H9 (cell line): Measurements from ENCODE around the gene RPS28. TPM values are rescaled to one million over a fixed set of nuclear protein-coding genes. Genes with fewer than 3 reads are reported as not detected.

ENCODE experiments used
- DNase-seq: peaks from one replicate; pipeline ENCODE4 v3.0.0-alpha.2; 2017
- H2AFZ ChIP-seq: one replicate; pipeline ENCODE4 v1.6.1; 2013; ENCODE audit warnings: mild to moderate bottlenecking, low read length, control low read depth, moderate library complexity
- H2AK5ac ChIP-seq: 2 replicates; pipeline ENCODE4 v1.6.1; 2013; ENCODE audit warnings: low read length, control low read depth, mixed read lengths; ENCODE audit not compliant: insufficient read length
- H2BK120ac ChIP-seq: one replicate; pipeline ENCODE4 v1.6.1; 2013; ENCODE audit warnings: low read depth, mild to moderate bottlenecking, low read length, control low read depth, inconsistent platforms; ENCODE audit not compliant: poor library complexity, severe bottlenecking
- H2BK12ac ChIP-seq: 2 replicates; pipeline ENCODE4 v1.6.1; 2013; ENCODE audit warnings: low read length, control low read depth, mixed read lengths, low read depth; ENCODE audit not compliant: insufficient read length
- H2BK15ac ChIP-seq: 2 replicates; pipeline ENCODE4 v1.6.1; 2013; ENCODE audit warnings: low read depth, low read length, control low read depth
- H2BK20ac ChIP-seq: one replicate; pipeline ENCODE4 v1.6.1; 2013; ENCODE audit warnings: low read depth, mild to moderate bottlenecking, low read length, control low read depth, inconsistent platforms; ENCODE audit not compliant: poor library complexity, severe bottlenecking
- H2BK5ac ChIP-seq: 2 replicates; pipeline ENCODE4 v1.6.1; 2013; ENCODE audit warnings: low read length, control low read depth, mixed read lengths; ENCODE audit not compliant: insufficient read length
- H3K14ac ChIP-seq: 2 replicates; pipeline ENCODE4 v1.6.1; 2013; ENCODE audit warnings: low read length, control low read depth; ENCODE audit not compliant: insufficient read depth
- H3K18ac ChIP-seq: 2 replicates; pipeline ENCODE4 v1.6.1; 2013; ENCODE audit warnings: low read depth, mild to moderate bottlenecking, mixed read lengths, low read length, control low read depth; ENCODE audit not compliant: insufficient read length
- H3K23ac ChIP-seq: 2 replicates; pipeline ENCODE4 v1.6.1; 2013; ENCODE audit warnings: low read length, control low read depth, mixed read lengths, low read depth; ENCODE audit not compliant: insufficient read length
- H3K23me2 ChIP-seq: 2 replicates; pipeline ENCODE4 v1.6.1; 2013; ENCODE audit warnings: low read depth, mild to moderate bottlenecking, mixed read lengths, low read length, control low read depth; ENCODE audit not compliant: insufficient read length, poor library complexity, severe bottlenecking
- H3K27ac ChIP-seq: 2 replicates; pipeline ENCODE4 v1.5.1; 2013; ENCODE audit warnings: low read length, control low read depth, mixed read lengths, low read depth; ENCODE audit not compliant: insufficient read length
- H3K27me3 ChIP-seq: 2 replicates; pipeline ENCODE4 v1.6.1; 2013; ENCODE audit warnings: low read length, control low read depth, inconsistent platforms; ENCODE audit not compliant: insufficient read depth
- H3K4ac ChIP-seq: 2 replicates; pipeline ENCODE4 v1.6.1; 2013; ENCODE audit warnings: low read depth, mild to moderate bottlenecking, control low read depth, inconsistent platforms, low read length, moderate library complexity
- H3K4me1 ChIP-seq: 2 replicates; pipeline ENCODE4 v1.6.1; 2013; ENCODE audit warnings: low read length, control low read depth, inconsistent platforms; ENCODE audit not compliant: insufficient read depth
- H3K4me2 ChIP-seq: 2 replicates; pipeline ENCODE4 v1.6.1; 2013; ENCODE audit warnings: low read length, control low read depth, mixed read lengths; ENCODE audit not compliant: insufficient read length, insufficient read depth
- H3K56ac ChIP-seq: 2 replicates; pipeline ENCODE4 v1.6.1; 2013; ENCODE audit warnings: low read depth, mild to moderate bottlenecking, mixed read lengths, low read length, control low read depth; ENCODE audit not compliant: insufficient read length
- H3K79me1 ChIP-seq: 2 replicates; pipeline ENCODE4 v1.6.1; 2013; ENCODE audit warnings: low read depth, mild to moderate bottlenecking, moderate library complexity, low read length, control low read depth, inconsistent platforms; ENCODE audit not compliant: insufficient read depth, poor library complexity, severe bottlenecking
- H3K79me2 ChIP-seq: 2 replicates; pipeline ENCODE4 v1.6.1; 2013; ENCODE audit warnings: low read length, control low read depth, inconsistent platforms; ENCODE audit not compliant: insufficient read depth
- H3K9ac ChIP-seq: 2 replicates; pipeline ENCODE4 v1.6.1; 2013; ENCODE audit warnings: low read length, control low read depth, mixed read lengths; ENCODE audit not compliant: insufficient read length; ENCODE audit errors: extremely low read depth
- H3K9me3 ChIP-seq: one replicate; pipeline ENCODE4 v1.6.1; 2013; ENCODE audit warnings: low read depth, low read length, inconsistent platforms; ENCODE audit not compliant: control insufficient read depth
- H3T11ph ChIP-seq: one replicate; pipeline ENCODE4 v1.6.1; 2013; ENCODE audit warnings: mild to moderate bottlenecking, low read length, control low read depth, inconsistent platforms
- H4K20me1 ChIP-seq: one replicate; pipeline ENCODE4 v1.6.1; 2013; ENCODE audit not compliant: control insufficient read depth, insufficient read length, insufficient read depth
- H4K5ac ChIP-seq: 2 replicates; pipeline ENCODE4 v1.6.1; 2013; ENCODE audit warnings: low read depth, mild to moderate bottlenecking, mixed read lengths, low read length, control low read depth; ENCODE audit not compliant: insufficient read length
- H4K8ac ChIP-seq: replicated peaks from 2 replicates; pipeline ENCODE4 v1.6.1; 2013; ENCODE audit warnings: low read length, control low read depth, mixed read lengths, low read depth; ENCODE audit not compliant: insufficient read length
- H4K91ac ChIP-seq: 2 replicates; pipeline ENCODE4 v1.6.1; 2013; ENCODE audit warnings: low read depth, mild to moderate bottlenecking, moderate library complexity, mixed read lengths, low read length, control low read depth; ENCODE audit not compliant: insufficient read length
- H3K27ac Mint-ChIP-seq, 3 experiments: 2 replicates in 2 of 3; 3 replicates in 1 of 3; pipeline ENCODE4 v1.8.0; 2020 to 2021; ENCODE audit warnings: mixed read lengths in 3 of 3, mild to moderate bottlenecking in 1 of 3, moderate library complexity in 1 of 3
- H3K27me3 Mint-ChIP-seq: 2 replicates; pipeline ENCODE4 v1.8.0; 2021; ENCODE audit warnings: low read depth, mild to moderate bottlenecking, moderate library complexity, mixed read lengths
- H3K36me3 Mint-ChIP-seq, 3 experiments: 2 replicates in 2 of 3; 3 replicates in 1 of 3; pipeline ENCODE4 v1.8.0; 2020 to 2021; ENCODE audit warnings: low read depth in 3 of 3, mixed read lengths in 3 of 3; ENCODE audit not compliant: insufficient read depth in 1 of 3
- H3K4me1 Mint-ChIP-seq, 2 experiments: 2 replicates each; pipeline ENCODE4 v1.8.0; 2020; ENCODE audit warnings: mixed read lengths in 2 of 2
- H3K4me3 Mint-ChIP-seq, 2 experiments: 2 replicates in 1 of 2; 3 replicates in 1 of 2; pipeline ENCODE4 v1.8.0; 2020 to 2021; ENCODE audit warnings: mild to moderate bottlenecking in 2 of 2, mixed read lengths in 2 of 2, moderate library complexity in 1 of 2
- H3K9me3 Mint-ChIP-seq, 2 experiments: 2 replicates in 1 of 2; 3 replicates in 1 of 2; pipeline ENCODE4 v1.8.0; 2020; ENCODE audit warnings: mild to moderate bottlenecking in 2 of 2, mixed read lengths in 2 of 2, moderate library complexity in 1 of 2
- CTCF ChIP-seq: fragments of 200-600 bp; sonication (generic); conservative IDR thresholded peaks from 3 replicates; pipeline ENCODE4 v1.8.0; 2021; ENCODE audit warnings: antibody characterized with exemption, mild to moderate bottlenecking
- WGBS: extraction: QIAGEN DNeasy Blood & Tissue Kit; methylation state at CpG from one replicate; pipeline ENCODE4 v1.1.7; 2013; ENCODE audit warnings: missing lambda C conversion rate, low lambda C conversion rate, mixed read lengths; ENCODE audit not compliant: insufficient read length; ENCODE audit errors: extremely low coverage; 5-methylcytosine and 5-hydroxymethylcytosine counted together
- total RNA-seq: library from RNA; stranded (reverse); gene quantifications from 2 replicates; pipeline ENCODE4 v1.2.1, GENCODE V29; 2021

Gene RPS28
- total RNA-seq, 1 experiment from 2014 or later, result 1,885 TPM

- no peak overlapping the region for H3K4me2 ChIP-seq
- H4K20me1 ChIP-seq, result no peaks in the 10 kb centered on the region
- DNase-seq, result no peak
- no peak overlapping the region for H3K27ac Mint-ChIP-seq
- H2BK120ac ChIP-seq, result no peak overlapping the region
- H2BK12ac ChIP-seq, result no peak overlapping the region
- H3K79me1 ChIP-seq, result no peaks in the 10 kb centered on the region
- no peak for TF ChIP-seq CTCF
- H2BK20ac ChIP-seq, result no peak overlapping the region
- H3K9ac ChIP-seq, result no peak overlapping the region
- H3K4me3 Mint-ChIP-seq, result no peak overlapping the region
- WGBS, result no CpG with 5 or more reads among the region's 4 CpGs
- H3K36me3 Mint-ChIP-seq, result no peaks in the 10 kb centered on the region
- no peak overlapping the region for H4K8ac ChIP-seq
- no peak overlapping the region for H3K4ac ChIP-seq
- H4K5ac ChIP-seq, result no peak overlapping the region
- H3K14ac ChIP-seq, result no peak overlapping the region
- peaks cover 5% of the 10 kb centered on the region for H3K27me3 Mint-ChIP-seq
- no peak overlapping the region for H2BK5ac ChIP-seq
- H3K79me2 ChIP-seq, result no peaks in the 10 kb centered on the region
- H3K18ac ChIP-seq, result no peak overlapping the region
- no peaks in the 10 kb centered on the region for H3K27me3 ChIP-seq
- H3K56ac ChIP-seq, result no peak overlapping the region
- H3K9me3 Mint-ChIP-seq, result peaks cover 0 to 3% of the 10 kb centered on the region in 2 experiments; a peak in 2 of 5 replicates
- H3T11ph ChIP-seq, result no peak overlapping the region
- H3K9me3 ChIP-seq, result no peaks in the 10 kb centered on the region
- no peaks in the 10 kb centered on the region for H3K4me1 ChIP-seq
- no peak overlapping the region for H2AK5ac ChIP-seq
- H3K23ac ChIP-seq, result no peak overlapping the region
- no peak overlapping the region for H2AFZ ChIP-seq
- no peak overlapping the region for H3K27ac ChIP-seq
- H3K23me2 ChIP-seq, result no peaks in the 10 kb centered on the region
- no peak overlapping the region for H4K91ac ChIP-seq
- H3K4me1 Mint-ChIP-seq, result peaks cover 6 to 7% of the 10 kb centered on the region in 2 experiments
- H2BK15ac ChIP-seq, result no peak overlapping the region
Observed at GRCh38 chr19:8357007-8357521, 35.8 kb downstream of the RPS28 start.
